GM23248 (cell line): ENCODE data around the gene DNAH8. TPM values are rescaled to one million over a fixed set of nuclear protein-coding genes. Genes with fewer than 3 reads are reported as not detected.

Source experiments
- DNase-seq: peaks from one replicate; pipeline ENCODE4 v3.0.0-alpha.2; 2015
- H2AFZ ChIP-seq: fragments of 200-600 bp; sonication (generic); 2 replicates; pipeline ENCODE4 v1.6.1; 2016; ENCODE audit warnings: antibody characterized with exemption
- H3F3A ChIP-seq: fragments of 200-600 bp; sonication (generic); 2 replicates; pipeline ENCODE4 v1.6.1; 2016; ENCODE audit warnings: mild to moderate bottlenecking, antibody characterized with exemption, mixed run types; ENCODE audit not compliant: insufficient read depth
- H3K27ac ChIP-seq: fragments of 200-600 bp; sonication (generic); 2 replicates; pipeline ENCODE4 v1.5.1; 2016; ENCODE audit warnings: mild to moderate bottlenecking
- H3K27me3 ChIP-seq: fragments of 200-600 bp; sonication (generic); replicated peaks from 2 replicates; pipeline ENCODE4 v1.6.1; 2016; ENCODE audit warnings: mild to moderate bottlenecking; ENCODE audit not compliant: insufficient read depth
- H3K36me3 ChIP-seq: fragments of 200-600 bp; sonication (generic); 2 replicates; pipeline ENCODE4 v1.6.1; 2016; ENCODE audit warnings: low read depth, mild to moderate bottlenecking
- H3K4me1 ChIP-seq: fragments of 200-600 bp; sonication (generic); 2 replicates; pipeline ENCODE4 v1.6.1; 2016; ENCODE audit warnings: mild to moderate bottlenecking; ENCODE audit not compliant: insufficient read depth
- H3K4me2 ChIP-seq: fragments of 200-600 bp; sonication (generic); one replicate; pipeline ENCODE4 v1.6.1; 2016; ENCODE audit warnings: mild to moderate bottlenecking; ENCODE audit not compliant: unreplicated experiment
- H3K4me3 ChIP-seq: fragments of 200-600 bp; sonication (generic); 2 replicates; pipeline ENCODE4 v1.5.1; 2016; ENCODE audit warnings: mild to moderate bottlenecking
- H3K79me2 ChIP-seq: fragments of 200-600 bp; sonication (generic); 2 replicates; pipeline ENCODE4 v1.6.1; 2016; ENCODE audit warnings: mild to moderate bottlenecking; ENCODE audit not compliant: insufficient read depth
- H3K9ac ChIP-seq: fragments of 200-600 bp; sonication (generic); 2 replicates; pipeline ENCODE4 v1.6.1; 2016; ENCODE audit warnings: mild to moderate bottlenecking
- H3K9me2 ChIP-seq: fragments of 200-600 bp; sonication (generic); 2 replicates; pipeline ENCODE4 v1.6.1; 2016; ENCODE audit warnings: mixed run types, mild to moderate bottlenecking, moderate library complexity; ENCODE audit not compliant: insufficient read depth
- H3K9me3 ChIP-seq: fragments of 200-600 bp; sonication (generic); one replicate; pipeline ENCODE4 v1.6.1; 2017; ENCODE audit warnings: low read depth
- H4K20me1 ChIP-seq: fragments of 200-600 bp; sonication (generic); 2 replicates; pipeline ENCODE4 v1.6.0; 2016; ENCODE audit not compliant: insufficient read depth
- EZH2 ChIP-seq: fragments of 200-600 bp; sonication (generic); IDR thresholded peaks from 2 replicates; pipeline ENCODE4 v1.6.1; 2018; ENCODE audit warnings: antibody characterized with exemption, mild to moderate bottlenecking; ENCODE audit not compliant: insufficient read depth, poor library complexity, severe bottlenecking
- EZH2phosphoT487 ChIP-seq: fragments of 200-600 bp; sonication (generic); IDR thresholded peaks from 2 replicates; pipeline ENCODE4 v1.6.1; 2018; ENCODE audit warnings: antibody characterized with exemption, moderate library complexity, mild to moderate bottlenecking, low read depth; ENCODE audit not compliant: insufficient read depth
- WGBS, 2 experiments: methylation state at CpG; one replicate each; pipeline ENCODE4 v1.1.6; 2015 to 2017; ENCODE audit warnings: low lambda C conversion rate in 2 of 2, low coverage in 1 of 2; ENCODE audit errors: missing lambda C conversion rate in 2 of 2; 5-methylcytosine and 5-hydroxymethylcytosine counted together
- in situ Hi-C: fragments of 300-500 bp; cut with MboI; formaldehyde crosslinking; loops from 2 replicates; pipeline ENCODE4 v1.15.0; 2020
- polyA plus RNA-seq: library from polyadenylated mRNA; unstranded; fragments of >200 nt; fragmentation: Nextera tagmentation; extraction: Ambion mirVana; gene quantifications from 2 replicates; pipeline ENCODE4 v1.2.1, GENCODE V29; 2016
- total RNA-seq: library from RNA; depleted of rRNA; stranded (reverse); fragments of >200 nt; shearing (Covaris generic); gene quantifications from 2 replicates; pipeline ENCODE4 v1.2.3, GENCODE V29; 2014

DNAH8 gene
- total and polyA plus RNA-seq, 2 experiments from 2014 or later, result not detected

GRCh38 chr6:38776515-38776914, 61.4 kb downstream of the DNAH8 start:
- WGBS, 2 experiments, result 23 to 42% methylated on average over 1 of the region's 1 CpG
- no peak overlapping the region for H3K27ac ChIP-seq
- no peaks in the 10 kb centered on the region for H3K4me1 ChIP-seq
- no peak overlapping the region for H3K9ac ChIP-seq
- no peaks in the 10 kb centered on the region for H4K20me1 ChIP-seq
- no peak for TF ChIP-seq EZH2phosphoT487
- TF ChIP-seq EZH2, result no peak
- no peaks in the 10 kb centered on the region for H3K9me3 ChIP-seq
- H3F3A ChIP-seq, result no peaks in the 10 kb centered on the region
- no peaks in the 10 kb centered on the region for H3K9me2 ChIP-seq
- DNase-seq, result peak; percentile 23
- H3K27me3 ChIP-seq, result no peaks in the 10 kb centered on the region; the same call in 1 of the 2 replicates
- H2AFZ ChIP-seq, result no peak overlapping the region
- no peaks in the 10 kb centered on the region for H3K36me3 ChIP-seq
- H3K4me3 ChIP-seq, result no peak overlapping the region
- no peaks in the 10 kb centered on the region for H3K79me2 ChIP-seq
- no peak overlapping the region for H3K4me2 ChIP-seq
- in situ Hi-C loops, result no loop called here

GRCh38 chr6:38779310-38780062, 64.4 kb downstream of the DNAH8 start:
- Histone ChIP-seq H3K4me2 (no peak overlapping the region), H3K79me2 (no peaks in the 10 kb centered on the region), H4K20me1 (no peaks in the 10 kb centered on the region), H3K9me3 (no peaks in the 10 kb centered on the region), H3F3A (no peaks in the 10 kb centered on the region), H3K4me1 (no peaks in the 10 kb centered on the region), H3K36me3 (no peaks in the 10 kb centered on the region), H3K9me2 (no peaks in the 10 kb centered on the region), H3K9ac (no peak overlapping the region), H3K4me3 (no peak overlapping the region), H3K27ac (no peak overlapping the region), H3K27me3 (peaks cover 6% of the 10 kb centered on the region; the same call in 1 of the 2 replicates), H2AFZ (no peak overlapping the region)
- 43 to 49% methylated on average over 4 of the region's 4 CpGs for WGBS, 2 experiments
- in situ Hi-C loops, result no loop called here
- no peak for TF ChIP-seq EZH2
- TF ChIP-seq EZH2phosphoT487, result no peak
- DNase-seq, result no peak

- Histone ChIP-seq H3K4me3 (no peak overlapping the region), H3K4me1 (no peaks in the 10 kb centered on the region), H3F3A (no peaks in the 10 kb centered on the region), H4K20me1 (no peaks in the 10 kb centered on the region), H3K4me2 (no peak overlapping the region), H3K9me3 (no peaks in the 10 kb centered on the region), H3K36me3 (no peaks in the 10 kb centered on the region), H3K79me2 (no peaks in the 10 kb centered on the region), H3K9me2 (no peaks in the 10 kb centered on the region), H3K27ac (no peak overlapping the region), H3K9ac (no peak overlapping the region), H3K27me3 (peaks cover 6% of the 10 kb centered on the region; the same call in 1 of the 2 replicates), H2AFZ (no peak overlapping the region)
- 35 to 38% methylated on average over 2 of the region's 2 CpGs for WGBS, 2 experiments
- in situ Hi-C loops, result no loop called here
- TF ChIP-seq EZH2 (no peak), EZH2phosphoT487 (no peak)
- no peak for DNase-seq
Measured at GRCh38 chr6:38782616-38783015, 67.5 kb downstream of the DNAH8 start.

GRCh38 chr6:38783443-38784228, 68.5 kb downstream of the DNAH8 start:
- Histone ChIP-seq H3K4me3 (no peak overlapping the region), H3K9ac (no peak overlapping the region), H3K9me2 (no peaks in the 10 kb centered on the region), H3K27me3 (peaks cover 7% of the 10 kb centered on the region; the same call in 1 of the 2 replicates), H3K79me2 (no peaks in the 10 kb centered on the region), H3F3A (no peaks in the 10 kb centered on the region), H4K20me1 (no peaks in the 10 kb centered on the region), H2AFZ (no peak overlapping the region), H3K27ac (no peak overlapping the region), H3K4me2 (no peak overlapping the region), H3K4me1 (no peaks in the 10 kb centered on the region), H3K9me3 (no peaks in the 10 kb centered on the region), H3K36me3 (no peaks in the 10 kb centered on the region)
- in situ Hi-C loops, result no loop called here
- 17 to 19% methylated on average over 11 of the region's 11 CpGs for WGBS, 2 experiments
- DNase-seq, result no peak
- TF ChIP-seq EZH2phosphoT487, result no peak
- no peak for TF ChIP-seq EZH2
